Activated CD4-positive, alpha-beta T cell treated with anti-CD3 and anti-CD28 coated beads for 1 hour (primary cell): ENCODE data around the gene FMNL2.

ENCODE experiments used
- DNase-seq: peaks from one replicate; pipeline ENCODE4 v3.0.0-alpha.2; 2020

Gene FMNL2

DNA sequence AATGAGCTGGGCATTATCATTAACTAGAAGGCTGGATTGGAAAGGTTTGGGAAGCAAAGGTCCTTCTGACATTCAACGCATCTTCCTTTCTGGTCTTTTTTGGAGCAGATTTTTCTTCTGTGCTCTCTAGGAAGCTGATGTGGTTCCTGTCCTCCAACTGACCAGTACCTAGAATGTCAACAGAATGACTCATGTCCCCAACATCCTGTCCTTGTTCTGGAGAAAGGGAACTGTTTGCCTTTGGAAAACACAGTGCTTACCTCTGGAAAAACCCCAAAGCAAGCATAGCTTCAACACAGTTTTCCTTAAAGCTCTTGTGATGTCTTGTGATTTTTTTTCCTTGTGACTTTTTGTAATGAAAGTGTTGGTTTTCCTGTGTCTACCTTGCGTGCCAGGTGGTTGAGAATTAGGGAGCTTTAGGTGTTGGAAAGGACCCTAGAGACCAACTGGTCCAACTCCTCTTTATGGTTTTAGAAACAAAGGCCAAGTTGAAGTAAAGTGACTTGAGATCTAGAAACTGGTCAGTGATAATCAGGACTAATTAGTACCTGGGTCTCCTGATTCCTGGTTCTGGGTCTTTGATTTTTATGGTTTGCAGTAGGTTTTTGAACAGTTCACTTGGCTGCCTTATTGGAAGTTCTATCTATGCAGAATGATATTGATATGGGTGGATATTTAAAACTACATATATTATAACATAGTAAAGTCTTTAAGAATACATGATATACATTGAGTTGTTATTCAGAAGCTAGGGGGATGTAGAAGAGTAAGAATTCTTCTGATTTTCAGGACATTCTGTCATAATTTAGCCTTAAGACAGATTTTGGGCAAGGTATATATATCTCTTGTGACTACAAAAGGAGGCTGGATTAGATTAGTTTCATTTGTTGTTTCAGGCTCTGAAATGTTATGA lies 70.5 kb downstream of the FMNL2 start:
- DNase-seq: no peak

DNA sequence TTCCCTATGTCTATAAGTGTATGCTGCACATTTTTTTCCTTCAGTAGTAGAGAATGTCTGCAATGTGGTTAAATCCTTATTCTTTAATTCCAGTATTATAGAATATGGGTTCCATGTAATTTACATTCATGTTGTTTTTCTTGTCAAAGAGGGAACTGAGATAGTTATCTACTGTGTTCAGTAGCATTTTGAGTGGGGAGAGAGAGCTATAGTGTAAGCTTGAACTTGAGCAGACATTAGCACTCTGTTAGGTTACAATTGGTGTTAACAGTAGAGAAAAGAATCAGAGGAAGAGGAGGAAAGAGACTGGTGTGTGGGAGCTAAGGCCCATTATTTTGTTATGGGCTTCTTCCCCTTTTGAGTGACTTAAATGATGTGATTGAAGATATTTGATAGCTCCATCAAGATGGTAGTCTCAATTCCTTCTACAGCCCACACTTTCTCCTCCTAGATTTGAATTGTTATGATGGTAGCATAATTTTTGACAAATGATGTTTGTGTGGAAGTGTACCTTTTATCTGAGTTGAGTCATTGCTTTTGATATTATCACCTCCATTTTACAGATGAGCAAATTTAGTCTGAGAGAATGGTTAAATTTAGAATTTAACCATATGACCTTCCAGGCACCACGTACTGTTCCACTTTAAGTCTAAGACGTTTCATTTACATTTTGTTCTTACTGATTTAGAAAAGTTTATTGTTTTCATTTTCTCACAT lies 71.3 kb downstream of the FMNL2 start:
- no peak for DNase-seq

DNA sequence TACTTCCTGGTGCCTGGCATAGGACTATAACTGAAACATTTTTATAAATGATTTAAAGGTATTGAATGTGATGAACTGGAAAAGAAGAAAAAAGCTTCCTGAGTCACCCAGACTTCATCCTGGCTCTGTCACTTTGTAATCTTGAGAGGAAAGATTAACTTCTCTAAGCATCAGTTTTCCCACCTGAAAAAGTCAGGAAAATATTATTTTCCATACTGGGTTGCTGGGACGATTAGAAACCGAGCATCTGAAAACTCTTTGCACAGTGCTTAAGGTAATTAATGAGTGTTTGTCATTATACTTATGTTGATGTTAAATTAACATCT lies 71.8 kb downstream of the FMNL2 start:
- DNase-seq: no peak

DNA sequence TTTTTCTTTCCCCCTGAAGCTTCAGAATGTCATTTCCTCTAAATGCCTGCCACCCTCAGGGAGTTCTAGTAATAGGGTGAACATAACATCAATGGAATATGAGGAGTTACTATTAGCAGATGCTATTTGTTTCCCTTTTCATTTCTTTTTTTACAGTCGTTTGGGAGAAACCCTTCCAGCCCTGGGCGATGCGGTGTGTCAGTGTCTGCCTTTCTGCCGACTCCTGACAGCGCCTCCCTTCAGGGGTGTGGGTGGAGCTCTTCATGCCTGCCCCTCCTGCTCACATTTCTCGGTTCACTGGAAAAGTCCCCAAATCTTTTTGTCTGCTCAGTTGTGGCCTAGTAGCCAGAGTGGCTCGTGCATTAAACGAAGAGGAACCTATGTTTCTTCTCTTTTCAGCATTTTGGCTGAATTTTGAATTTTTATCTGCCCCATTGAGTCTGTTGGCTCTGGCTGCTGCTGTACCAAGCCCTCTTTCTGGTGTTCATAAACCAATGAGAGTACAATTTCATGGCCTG lies 72.3 kb downstream of the FMNL2 start:
- DNase-seq: no peak

DNA sequence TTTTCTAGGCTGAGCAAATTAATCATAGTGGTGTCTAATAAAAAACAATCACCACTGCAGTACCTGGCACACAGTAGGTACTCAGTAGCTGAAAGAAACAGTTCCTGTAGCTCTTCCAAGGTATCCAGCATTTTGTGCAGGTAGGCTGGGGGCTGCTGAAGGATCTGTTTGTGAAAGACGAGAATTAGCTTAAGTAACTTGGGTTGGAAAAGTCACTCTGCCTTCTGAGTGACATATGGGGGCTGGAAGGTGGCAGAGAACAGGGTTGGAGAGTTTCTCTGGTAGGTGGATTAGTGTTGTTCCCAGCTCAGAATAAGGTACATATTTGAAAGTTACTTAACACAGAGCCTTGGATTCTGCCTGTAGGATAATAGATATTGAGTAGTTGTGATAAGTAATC lies 72.8 kb downstream of the FMNL2 start:
- no peak for DNase-seq

DNA sequence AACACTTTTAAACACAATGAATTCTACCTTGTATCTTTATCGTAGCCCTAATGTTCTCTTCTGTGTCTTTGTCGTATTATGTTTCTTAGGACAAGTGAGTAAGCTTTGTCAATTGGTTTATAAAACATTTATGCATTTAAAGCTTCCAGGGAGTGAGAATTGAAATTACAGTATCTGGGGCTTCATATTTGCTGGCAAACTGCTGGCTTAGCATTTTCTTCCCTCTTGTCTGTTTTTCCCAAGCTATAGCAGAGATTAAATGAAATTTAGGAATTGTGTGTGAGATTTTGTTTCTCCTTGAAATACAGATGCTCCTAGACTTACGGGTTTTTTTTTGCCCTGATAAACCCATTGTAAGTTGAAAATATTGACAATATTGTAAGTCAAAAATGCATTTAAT lies 73.3 kb downstream of the FMNL2 start:
- DNase-seq: no peak

DNA sequence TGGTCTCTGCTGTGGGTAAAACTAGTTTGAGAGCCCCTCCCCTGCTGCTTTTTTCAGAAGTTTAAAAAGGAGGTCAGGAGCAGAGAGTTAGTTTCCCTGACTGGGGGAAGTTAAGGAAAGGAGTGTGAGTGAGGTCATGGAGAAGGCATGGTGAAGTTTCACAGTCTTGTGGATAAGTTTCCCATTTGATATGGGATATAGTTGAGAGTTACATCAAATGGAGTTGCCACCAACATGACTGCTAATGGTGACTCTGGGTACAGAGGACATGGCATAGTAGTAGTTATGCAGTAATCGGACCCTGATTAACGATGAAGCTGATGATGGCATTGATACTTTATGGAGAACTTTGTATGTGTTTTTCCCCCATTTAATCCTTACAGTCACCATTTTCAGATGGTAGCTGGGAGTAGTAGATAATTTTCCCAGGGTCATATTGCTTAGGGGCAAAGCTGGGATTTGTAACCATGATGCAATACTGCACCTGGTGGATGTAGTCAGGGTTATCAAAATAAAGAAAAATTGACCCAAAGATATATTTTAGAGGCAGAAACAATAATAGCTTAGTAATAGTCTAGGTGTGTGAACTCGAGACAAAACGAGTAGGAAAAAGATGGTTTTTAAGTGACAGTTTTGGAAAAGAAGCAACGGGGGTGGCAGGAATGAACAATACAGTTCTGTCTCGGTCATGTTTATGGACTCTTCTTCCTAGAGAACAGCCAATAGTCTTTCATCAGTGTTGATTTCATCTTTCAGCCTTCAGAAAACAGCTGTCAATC lies 74.6 kb downstream of the FMNL2 start:
- no peak for DNase-seq

DNA sequence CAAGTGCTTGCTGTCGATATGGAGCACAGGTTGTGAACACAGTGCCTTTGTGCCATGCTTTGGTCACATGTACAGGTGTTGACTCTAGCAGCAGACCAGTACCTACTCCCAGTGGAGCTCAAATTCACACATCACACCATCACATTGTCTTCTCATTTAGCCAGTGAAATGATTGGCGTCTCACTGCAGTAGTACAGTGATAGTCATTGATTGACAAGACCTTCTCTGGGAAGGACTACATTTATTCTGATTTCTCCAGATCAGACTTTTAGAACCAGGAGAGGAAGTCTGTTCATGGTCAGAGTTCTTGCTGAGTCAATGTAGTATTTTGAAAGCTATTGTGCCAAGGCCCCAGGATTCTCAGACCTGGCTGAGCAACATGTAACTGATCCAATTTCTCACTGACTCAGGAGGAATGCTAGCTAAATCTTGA lies 75.2 kb downstream of the FMNL2 start:
- DNase-seq: no peak

DNA sequence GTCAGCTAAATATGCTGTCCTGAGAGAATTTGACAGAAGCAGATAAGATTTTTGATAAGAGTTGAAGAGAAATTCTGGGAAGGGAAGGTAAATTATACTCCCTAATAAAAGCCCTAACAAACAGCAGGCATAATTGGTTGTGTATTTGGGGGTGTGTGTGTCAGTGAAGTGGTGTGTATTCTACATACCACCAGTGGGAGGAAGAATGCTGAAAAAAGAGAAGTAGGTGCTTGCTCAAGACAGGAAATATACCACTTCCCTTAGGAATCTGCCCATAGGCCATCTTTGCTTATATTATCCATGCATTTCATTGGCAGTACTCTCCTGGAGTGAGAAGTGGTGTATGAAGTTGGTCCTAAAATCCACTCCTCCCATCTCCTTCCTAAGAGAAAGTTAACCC lies 76.2 kb downstream of the FMNL2 start:
- no peak for DNase-seq

DNA sequence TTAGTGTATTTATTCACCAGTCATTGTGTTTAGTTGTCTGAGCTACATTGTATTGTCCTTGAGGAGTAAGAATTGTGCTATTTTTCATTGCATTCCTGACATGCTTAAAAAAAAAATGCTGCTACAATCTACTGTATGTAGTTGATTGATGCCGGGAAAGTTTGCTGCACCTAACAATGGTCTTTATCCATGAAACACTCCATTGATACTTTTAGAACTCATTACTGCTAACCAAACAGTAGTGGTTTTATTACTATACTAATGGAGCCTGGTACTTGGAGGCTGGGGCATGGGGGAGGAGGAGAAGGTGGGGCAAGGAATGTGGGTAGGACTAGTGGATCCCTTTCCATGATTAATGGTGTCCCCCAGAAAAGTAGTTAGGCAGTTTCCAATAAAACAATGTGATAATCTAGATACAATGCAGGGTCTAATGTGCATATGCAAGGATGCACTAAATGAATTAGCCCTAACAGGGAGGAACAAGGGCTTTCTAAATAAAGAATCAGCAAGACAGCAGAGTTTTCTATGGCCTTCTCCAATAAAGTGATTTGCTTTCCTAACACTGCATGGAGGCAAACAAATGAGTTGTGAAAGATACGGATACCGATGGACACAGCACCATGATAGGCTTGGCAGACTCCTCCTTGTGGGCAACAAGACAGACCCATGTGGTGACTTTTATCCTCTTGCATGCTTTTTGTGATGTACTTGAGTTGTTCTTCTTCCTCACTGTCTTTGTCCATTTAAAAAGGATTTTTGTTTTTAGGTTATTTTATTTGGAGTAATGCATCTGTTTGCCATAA lies 78.5 kb downstream of the FMNL2 start:
- no peak for DNase-seq

DNA sequence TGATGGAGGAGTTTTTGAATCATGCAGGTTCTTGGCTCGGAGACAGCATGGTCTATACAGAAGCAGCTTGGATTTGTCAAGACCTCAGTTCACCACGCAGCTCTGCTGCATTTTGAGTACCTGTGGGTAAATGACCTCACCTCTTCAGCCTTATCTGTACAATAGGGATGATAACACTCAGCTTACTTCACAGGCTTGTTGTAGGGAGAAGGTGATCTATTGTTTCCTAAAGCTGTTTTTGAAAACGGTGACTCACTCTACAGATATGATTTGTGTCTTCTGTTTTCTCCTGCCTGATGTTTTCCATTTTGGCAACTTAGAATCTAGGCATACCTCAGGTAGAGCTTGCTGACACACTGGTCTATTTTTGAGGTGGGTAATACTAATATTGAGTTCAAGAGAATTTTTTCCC lies 80.3 kb downstream of the FMNL2 start:
- DNase-seq: no peak

DNA sequence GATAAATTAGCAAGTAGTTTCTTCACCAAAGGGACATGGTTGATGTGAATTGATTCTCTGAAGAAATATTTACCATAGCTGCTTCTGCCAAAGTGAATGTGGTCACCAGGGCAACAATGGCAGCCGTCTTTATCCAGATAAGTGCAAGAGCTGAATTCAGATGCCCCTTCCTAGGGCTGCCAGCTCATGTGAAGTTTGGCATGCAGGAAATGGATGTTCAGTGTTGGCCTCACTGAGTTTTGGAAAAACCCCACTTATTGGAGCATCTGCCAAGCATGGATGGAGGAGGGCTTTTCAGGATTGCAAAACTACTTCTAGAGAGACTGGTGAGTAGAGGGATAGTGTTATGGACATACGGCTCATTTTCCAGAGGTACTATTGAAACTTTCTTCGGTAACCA lies 80.8 kb downstream of the FMNL2 start:
- no peak for DNase-seq

DNA sequence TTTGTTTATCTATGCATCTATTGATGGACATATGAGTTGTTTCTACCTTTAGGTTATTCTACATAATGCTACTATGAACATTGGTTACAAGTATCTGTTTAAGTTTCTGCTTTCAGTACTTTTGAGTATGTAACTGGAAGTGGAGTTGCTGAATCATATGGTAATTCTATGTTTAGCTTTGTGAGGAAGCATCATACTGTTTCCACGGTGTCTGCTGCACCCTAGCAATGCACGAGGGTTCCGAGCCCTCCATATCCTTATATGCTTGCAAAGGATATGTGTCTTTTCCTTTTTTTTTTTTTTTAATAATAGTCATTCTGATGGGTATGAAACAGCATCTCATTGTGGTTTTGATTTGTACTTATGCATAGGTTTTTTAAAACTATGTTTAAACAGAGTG lies 83.7 kb downstream of the FMNL2 start:
- DNase-seq: no peak

DNA sequence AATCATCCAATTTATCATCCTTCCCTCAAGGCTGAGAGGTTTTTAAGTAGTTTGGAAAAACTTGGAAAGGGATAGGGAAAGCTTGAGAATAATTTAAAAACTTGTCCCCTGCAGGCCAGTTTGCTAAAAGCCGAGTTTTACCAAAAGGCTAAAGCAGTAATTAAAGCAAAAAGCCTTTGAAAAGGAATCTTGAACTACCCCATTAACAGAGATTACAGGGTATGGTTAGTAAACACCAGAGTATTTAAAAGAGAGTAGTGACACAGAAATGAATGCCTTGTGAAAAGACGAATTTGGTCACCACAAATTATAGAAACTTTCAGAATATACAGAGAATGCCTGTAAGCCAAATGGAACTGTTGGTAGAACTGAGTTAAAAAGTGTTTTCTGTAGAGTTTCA lies 85.0 kb downstream of the FMNL2 start:
- DNase-seq: no peak

DNA sequence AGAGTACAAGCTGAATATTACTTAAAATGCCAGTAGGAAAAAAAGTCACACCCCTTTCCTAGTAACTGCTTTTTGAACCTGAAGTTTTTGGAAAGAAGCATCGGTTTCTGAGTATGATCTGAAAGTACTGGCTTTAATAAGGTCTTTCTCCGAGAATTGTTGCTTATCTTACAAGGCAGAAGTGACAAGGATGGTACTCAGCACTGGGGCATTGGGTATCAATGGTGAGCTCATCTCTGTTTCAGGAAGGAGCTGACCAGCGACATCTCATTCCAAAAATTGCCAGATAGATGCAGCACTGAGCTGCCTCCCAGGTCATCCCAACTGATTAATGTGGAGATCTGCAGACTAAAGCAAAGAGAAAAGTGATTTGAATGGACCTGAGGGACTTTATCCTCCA lies 85.4 kb downstream of the FMNL2 start:
- DNase-seq: no peak

DNA sequence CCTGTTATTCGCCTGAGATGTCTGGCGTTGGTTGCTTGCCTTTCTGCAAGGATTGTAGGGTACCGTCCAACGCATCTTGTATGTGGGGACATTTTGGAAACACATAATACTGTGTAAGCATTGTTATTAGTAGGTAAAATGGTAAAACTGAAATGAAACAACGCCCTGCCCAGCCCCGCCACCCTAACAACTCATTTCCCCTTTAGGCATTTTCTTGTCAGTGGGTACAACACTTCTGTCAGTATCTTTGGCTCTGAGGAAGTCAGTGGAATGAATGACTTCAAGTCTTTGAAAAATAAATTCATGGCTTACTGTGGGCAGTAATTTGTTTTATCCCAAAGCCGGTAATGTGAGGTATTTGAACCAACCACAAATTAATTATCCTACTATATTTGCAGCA lies 86.0 kb downstream of the FMNL2 start:
- DNase-seq: no peak

DNA sequence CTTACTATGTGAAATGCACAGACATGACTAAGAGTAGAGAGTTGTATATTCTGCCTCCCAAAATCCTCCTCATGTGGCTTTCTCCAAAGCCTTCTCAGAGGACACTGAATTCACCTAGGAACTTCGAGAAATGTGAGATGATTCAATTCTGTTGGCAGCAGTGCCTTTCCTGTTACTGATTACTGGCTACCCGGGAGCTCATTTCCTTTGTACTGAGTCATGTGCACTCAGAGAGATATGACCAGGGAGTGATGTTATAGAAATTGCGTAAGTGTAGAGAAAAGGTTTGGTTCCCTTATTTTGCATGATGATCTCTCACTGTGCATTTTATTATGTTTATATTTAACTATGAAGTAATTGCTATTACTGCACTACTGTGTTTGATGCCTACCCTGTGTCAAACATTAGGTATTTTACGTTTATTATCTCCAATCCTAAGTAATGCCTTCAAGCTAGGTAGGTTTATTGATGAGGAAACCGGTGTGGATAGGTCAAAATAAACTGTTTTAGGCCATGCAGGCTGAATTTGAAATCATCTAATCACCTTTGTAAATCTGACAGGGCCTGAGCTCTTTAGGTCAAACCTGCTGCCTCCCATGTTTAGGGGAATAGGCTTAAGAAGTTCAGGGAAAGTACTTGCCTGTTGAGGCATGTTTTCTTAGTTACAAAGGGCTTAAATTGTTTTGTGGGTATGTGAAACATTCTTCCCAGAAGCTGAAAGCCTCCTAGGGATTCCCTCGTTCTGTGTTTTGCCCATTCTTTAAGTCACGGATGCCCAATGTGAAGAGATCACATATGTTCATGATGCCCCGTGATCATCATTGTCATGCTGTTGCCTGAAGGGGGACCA lies 86.8 kb downstream of the FMNL2 start:
- no peak for DNase-seq

DNA sequence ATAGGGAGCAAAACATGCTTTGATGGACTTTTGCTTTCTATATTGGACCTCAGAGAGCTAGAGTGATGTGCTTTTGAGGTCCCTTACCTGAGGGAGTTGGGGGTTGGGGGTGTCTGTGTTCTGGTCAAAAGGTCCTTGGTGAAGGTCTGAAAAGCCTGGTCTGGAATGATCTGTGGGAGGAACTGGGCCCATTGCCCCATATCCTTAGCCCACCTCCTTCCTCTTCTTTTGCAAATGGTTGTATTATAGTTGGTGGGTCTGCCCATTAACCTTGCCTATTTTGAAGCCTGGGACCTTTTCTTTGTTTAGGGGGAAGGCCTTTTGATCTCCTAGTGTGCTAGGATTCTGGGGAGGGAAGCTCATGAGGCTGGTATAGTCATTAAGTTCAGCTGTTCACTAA lies 88.7 kb downstream of the FMNL2 start:
- DNase-seq: no peak

DNA sequence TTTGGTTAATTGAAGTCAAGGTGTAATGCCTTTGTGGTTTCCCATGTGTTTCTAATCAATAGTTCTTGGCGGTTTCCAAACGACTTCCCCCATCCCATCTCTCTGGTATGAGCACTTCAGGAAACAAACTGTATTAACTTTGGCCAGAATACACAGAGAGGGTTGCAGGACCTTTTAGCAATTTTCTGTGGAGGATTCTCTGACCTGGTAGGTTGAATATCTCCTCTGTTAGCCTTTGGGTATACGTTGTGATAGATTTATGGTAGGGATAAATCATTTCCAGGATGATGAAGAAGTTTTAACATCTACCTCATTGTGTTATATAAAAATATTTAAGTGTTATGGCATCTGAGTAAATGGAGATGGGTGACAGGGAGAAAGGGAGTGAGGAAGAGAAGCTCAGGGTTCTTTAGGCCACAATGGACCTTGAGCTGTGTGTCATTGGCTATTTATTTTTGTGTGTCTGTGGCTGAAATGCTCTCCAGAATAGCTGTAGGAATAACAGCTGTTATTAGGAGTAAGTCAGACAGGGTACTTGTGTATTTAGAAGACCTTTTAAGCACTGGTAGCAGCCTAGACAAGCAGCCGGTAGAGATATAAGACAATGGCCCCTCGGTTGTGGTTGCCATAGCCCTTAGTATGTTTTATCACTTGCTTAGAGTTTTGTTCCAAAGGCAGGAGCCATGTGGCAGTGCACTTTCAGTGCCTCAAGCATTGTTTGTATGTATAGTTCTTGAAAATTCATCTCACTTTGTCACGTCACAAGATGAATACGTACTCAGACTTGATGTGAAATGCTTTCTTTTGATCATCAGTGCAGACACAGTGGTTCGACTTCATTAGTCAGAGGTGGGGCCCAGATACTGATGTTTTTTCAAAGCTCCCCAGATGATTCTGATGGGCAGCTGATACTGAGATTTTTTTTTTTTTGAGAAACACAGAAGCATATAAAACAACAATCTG lies 91.1 kb downstream of the FMNL2 start:
- no peak for DNase-seq

DNA sequence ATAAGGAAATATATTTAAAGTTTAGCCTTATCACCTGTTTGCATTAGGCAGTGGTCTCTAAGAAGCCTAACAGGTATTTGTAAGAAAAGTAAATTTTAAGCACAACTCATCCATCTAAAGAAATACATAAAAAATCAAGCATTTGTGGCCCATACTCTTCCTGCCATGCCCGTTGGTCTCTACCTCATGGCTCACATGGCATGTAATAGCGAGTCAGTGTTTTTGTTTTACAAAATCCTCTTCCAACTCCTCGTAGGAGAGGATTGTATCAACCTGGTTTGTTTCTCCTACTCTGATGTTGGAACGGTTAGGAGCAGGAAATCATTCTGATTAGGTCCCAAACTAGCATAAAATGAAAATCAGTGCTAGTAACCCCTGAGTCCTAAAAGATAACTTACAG lies 91.8 kb downstream of the FMNL2 start:
- DNase-seq: no peak
